Endothelial cell of umbilical vein (primary cell): Measurements from ENCODE around the gene KXD1.

Experiments
- EZH2 ChIP-seq: IDR thresholded peaks from 2 replicates; pipeline ENCODE4 v1.6.1; 2012; ENCODE audit warnings: borderline replicate concordance, low read depth, mild to moderate bottlenecking, moderate library complexity, low read length, inconsistent platforms; ENCODE audit not compliant: severe bottlenecking
- JUN ChIP-seq: IDR thresholded peaks from 2 replicates; pipeline ENCODE4 v1.6.1; 2011; ENCODE audit warnings: borderline replicate concordance, low read depth; ENCODE audit not compliant: insufficient read length, insufficient read depth
- MYC ChIP-seq: IDR thresholded peaks from one replicate; pipeline ENCODE4 v1.6.1; 2011; ENCODE audit warnings: mild to moderate bottlenecking, low read depth, low read length
- POLR2A ChIP-seq: IDR thresholded peaks from 2 replicates; pipeline ENCODE4 v1.6.1; 2012; ENCODE audit warnings: low read depth, mild to moderate bottlenecking, control low read depth, low read length
- POLR2AphosphoS5 ChIP-seq: IDR thresholded peaks from 2 replicates; pipeline ENCODE4 v1.6.1; 2012; ENCODE audit warnings: low read depth, mild to moderate bottlenecking, control low read depth, low read length, moderate library complexity; ENCODE audit not compliant: insufficient read depth
- TF ChIP-seq, protein P1 (sequence below), 2 donors: IDR thresholded peaks; 1 replicate in 1 of 2; 2 replicates in 1 of 2; pipeline ENCODE4 v1.5.1; 2011; ENCODE audit warnings: low read length in 2 of 2, mild to moderate bottlenecking in 2 of 2, moderate library complexity in 2 of 2, control low read depth in 1 of 2, inconsistent platforms in 1 of 2, low read depth in 1 of 2; ENCODE audit not compliant: insufficient read depth in 1 of 2; ENCODE audit errors: extremely low read depth in 1 of 2
- TF ChIP-seq, protein P2 (sequence below): IDR thresholded peaks from 2 replicates; pipeline ENCODE4 v1.6.1; 2011; ENCODE audit not compliant: insufficient read depth, insufficient read length

DNA sequence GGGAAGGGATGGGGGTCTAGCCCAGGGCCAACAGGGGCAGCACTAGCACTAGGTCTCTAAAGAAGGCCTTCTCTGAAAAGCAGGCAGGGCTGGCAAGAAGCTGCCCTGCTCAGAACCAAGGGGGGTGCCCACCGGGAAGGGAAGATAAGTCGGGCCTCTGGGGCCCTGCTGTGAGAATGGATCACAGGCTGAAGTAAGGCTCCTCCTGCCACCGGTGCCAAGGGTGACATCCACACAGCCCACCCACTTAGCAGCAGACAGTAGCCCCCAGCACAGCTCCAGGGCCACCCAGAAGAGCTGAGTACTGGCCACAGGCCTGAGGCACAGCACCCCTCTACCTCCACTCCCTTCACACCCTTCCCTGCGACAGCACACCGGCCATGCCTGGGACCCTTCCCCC is 41.7 kb upstream of the KXD1 start:
- TF ChIP-seq POLR2AphosphoS5 (no peak), POLR2A (no peak), JUN (no peak), EZH2 (no peak), MYC (no peak)
- TF ChIP-seq, protein P1, sequence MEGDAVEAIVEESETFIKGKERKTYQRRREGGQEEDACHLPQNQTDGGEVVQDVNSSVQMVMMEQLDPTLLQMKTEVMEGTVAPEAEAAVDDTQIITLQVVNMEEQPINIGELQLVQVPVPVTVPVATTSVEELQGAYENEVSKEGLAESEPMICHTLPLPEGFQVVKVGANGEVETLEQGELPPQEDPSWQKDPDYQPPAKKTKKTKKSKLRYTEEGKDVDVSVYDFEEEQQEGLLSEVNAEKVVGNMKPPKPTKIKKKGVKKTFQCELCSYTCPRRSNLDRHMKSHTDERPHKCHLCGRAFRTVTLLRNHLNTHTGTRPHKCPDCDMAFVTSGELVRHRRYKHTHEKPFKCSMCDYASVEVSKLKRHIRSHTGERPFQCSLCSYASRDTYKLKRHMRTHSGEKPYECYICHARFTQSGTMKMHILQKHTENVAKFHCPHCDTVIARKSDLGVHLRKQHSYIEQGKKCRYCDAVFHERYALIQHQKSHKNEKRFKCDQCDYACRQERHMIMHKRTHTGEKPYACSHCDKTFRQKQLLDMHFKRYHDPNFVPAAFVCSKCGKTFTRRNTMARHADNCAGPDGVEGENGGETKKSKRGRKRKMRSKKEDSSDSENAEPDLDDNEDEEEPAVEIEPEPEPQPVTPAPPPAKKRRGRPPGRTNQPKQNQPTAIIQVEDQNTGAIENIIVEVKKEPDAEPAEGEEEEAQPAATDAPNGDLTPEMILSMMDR (IDR thresholded peaks at IDR 0.05; ENCODE audit: extremely low read depth in 1 of 2, insufficient read depth in 1 of 2, low read depth in 1 of 2, low read length in 2 of 2): no peak
- TF ChIP-seq, protein P2, sequence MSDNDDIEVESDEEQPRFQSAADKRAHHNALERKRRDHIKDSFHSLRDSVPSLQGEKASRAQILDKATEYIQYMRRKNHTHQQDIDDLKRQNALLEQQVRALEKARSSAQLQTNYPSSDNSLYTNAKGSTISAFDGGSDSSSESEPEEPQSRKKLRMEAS: no peak
